Vagina (tissue), 2 donors: ENCODE data around the gene SMPD2.

ENCODE experiments used
- POLR2AphosphoS5 ChIP-seq, 2 donors: sonication (generic); formaldehyde crosslinking; IDR thresholded peaks; one replicate each; pipeline ENCODE4 v1.9.0; 2017; ENCODE audit warnings: antibody characterized with exemption in 2 of 2, mild to moderate bottlenecking in 2 of 2, low read depth in 1 of 2; ENCODE audit not compliant: insufficient read depth in 1 of 2
- TF ChIP-seq, protein P1 (sequence below), 3 experiments: fragments of 450-650 bp in 2 of 3; fragments of 200-600 bp in 1 of 3; sonication (generic) in 1 of 3; IDR thresholded peaks; one replicate each; pipeline ENCODE4 v1.5.1; 2017 to 2019; ENCODE audit warnings: antibody characterized with exemption in 3 of 3, mild to moderate bottlenecking in 2 of 3, moderate library complexity in 2 of 3

DNA sequence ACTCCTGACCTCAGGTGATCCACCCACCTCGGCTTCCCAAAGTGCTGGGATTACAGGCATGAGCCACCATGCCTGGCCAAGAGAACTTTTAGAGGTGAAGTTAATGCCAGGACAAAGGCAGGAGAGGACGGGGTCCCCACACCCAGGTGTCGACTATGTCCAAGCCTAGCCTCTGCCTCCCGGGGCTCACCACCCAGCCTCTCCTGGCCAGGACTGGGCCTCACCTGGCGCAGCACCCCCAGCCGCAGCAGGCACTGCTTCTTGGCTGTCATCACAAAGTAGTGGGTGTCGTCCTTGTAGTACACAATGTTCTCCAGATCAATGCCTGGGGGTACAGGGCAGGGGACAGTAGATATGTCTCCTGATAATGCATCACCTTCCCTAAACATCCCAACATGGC is 10.9 kb downstream of the SMPD2 start:
- no peak for TF ChIP-seq POLR2AphosphoS5 (IDR thresholded peaks at IDR 0.05; ENCODE audit: insufficient read depth in 1 of 2, low read depth in 1 of 2)
- TF ChIP-seq, protein P1, sequence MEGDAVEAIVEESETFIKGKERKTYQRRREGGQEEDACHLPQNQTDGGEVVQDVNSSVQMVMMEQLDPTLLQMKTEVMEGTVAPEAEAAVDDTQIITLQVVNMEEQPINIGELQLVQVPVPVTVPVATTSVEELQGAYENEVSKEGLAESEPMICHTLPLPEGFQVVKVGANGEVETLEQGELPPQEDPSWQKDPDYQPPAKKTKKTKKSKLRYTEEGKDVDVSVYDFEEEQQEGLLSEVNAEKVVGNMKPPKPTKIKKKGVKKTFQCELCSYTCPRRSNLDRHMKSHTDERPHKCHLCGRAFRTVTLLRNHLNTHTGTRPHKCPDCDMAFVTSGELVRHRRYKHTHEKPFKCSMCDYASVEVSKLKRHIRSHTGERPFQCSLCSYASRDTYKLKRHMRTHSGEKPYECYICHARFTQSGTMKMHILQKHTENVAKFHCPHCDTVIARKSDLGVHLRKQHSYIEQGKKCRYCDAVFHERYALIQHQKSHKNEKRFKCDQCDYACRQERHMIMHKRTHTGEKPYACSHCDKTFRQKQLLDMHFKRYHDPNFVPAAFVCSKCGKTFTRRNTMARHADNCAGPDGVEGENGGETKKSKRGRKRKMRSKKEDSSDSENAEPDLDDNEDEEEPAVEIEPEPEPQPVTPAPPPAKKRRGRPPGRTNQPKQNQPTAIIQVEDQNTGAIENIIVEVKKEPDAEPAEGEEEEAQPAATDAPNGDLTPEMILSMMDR (IDR thresholded peaks at IDR 0.05) = no peak
